Measurements from ENCODE around the gene IL17REL. TPM values are rescaled to one million over a fixed set of nuclear protein-coding genes. Genes with fewer than 3 reads are reported as not detected.

Gene IL17REL
- total RNA-seq, 1 donor from 2014 or later = not detected

- DNase-seq (ENCODE audit: missing footprints) = peak; percentile 64
- no peak for ATAC-seq
- intact Hi-C loops (cut with DNase I) = no loop called here
These were observed 56.8 kb downstream of the IL17REL start for GRCh38 chr22:49955581-49956417.

GRCh38 chr22:49954991-49955580, 57.5 kb downstream of the IL17REL start:
- intact Hi-C loops (cut with DNase I) = no loop called here
- DNase-seq (ENCODE audit: missing footprints) = peak; percentile 71
- no peak for ATAC-seq

GRCh38 chr22:49954354-49954753, 58.2 kb downstream of the IL17REL start:
- DNase-seq (ENCODE audit: missing footprints) (peak; percentile 76), ATAC-seq (peak; percentile 83)
- intact Hi-C loops (cut with DNase I) = no loop called here

- intact Hi-C loops (cut with DNase I) = no loop called here
- ATAC-seq (peak; percentile 26), DNase-seq (ENCODE audit: missing footprints) (peak; percentile 79)
These were observed 58.8 kb downstream of the IL17REL start for GRCh38 chr22:49953680-49954344.

GRCh38 chr22:49953027-49953679, 59.4 kb downstream of the IL17REL start:
- peak; percentile 83 for DNase-seq (ENCODE audit: missing footprints)

GRCh38 chr22:49951986-49952896, 60.3 kb downstream of the IL17REL start:
- DNase-seq (ENCODE audit: missing footprints) (no peak), ATAC-seq (no peak)
- intact Hi-C loops (cut with DNase I) = no loop called here

More at GRCh38 chr22:49953027-49953679, 59.4 kb downstream of the IL17REL start:
- intact Hi-C loops (cut with DNase I) = no loop called here
- peak; percentile 12 for ATAC-seq

- no peak for ATAC-seq
- intact Hi-C loops (cut with DNase I) = no loop called here
- DNase-seq (ENCODE audit: missing footprints) = no peak
These were observed 60.9 kb downstream of the IL17REL start for GRCh38 chr22:49951678-49951985.

GRCh38 chr22:49951000-49951677, 61.4 kb downstream of the IL17REL start:
- ATAC-seq = no peak
- intact Hi-C loops (cut with DNase I) = no loop called here

GRCh38 chr22:49950396-49950994, 62.1 kb downstream of the IL17REL start:
- no peak for DNase-seq (ENCODE audit: missing footprints)
- intact Hi-C loops (cut with DNase I) = no loop called here
- ATAC-seq = no peak

More at GRCh38 chr22:49951000-49951677, 61.4 kb downstream of the IL17REL start:
- DNase-seq (ENCODE audit: missing footprints) = peak; percentile 68

GRCh38 chr22:49949914-49950292, 62.7 kb downstream of the IL17REL start:
- intact Hi-C loops (cut with DNase I) = no loop called here
- no peak for ATAC-seq
- DNase-seq (ENCODE audit: missing footprints) = no peak

GRCh38 chr22:49948958-49949913, 63.3 kb downstream of the IL17REL start:
- intact Hi-C loops (cut with DNase I) = no loop called here
- peak; percentile 55 for ATAC-seq
- peak; percentile 65 for DNase-seq (ENCODE audit: missing footprints)

- no peak for ATAC-seq
- DNase-seq (ENCODE audit: missing footprints) = no peak
- intact Hi-C loops (cut with DNase I) = no loop called here
These were observed 64.2 kb downstream of the IL17REL start for GRCh38 chr22:49948116-49948957.

- intact Hi-C loops (cut with DNase I) = no loop called here
- no peak for DNase-seq (ENCODE audit: missing footprints)
- ATAC-seq = no peak
These were observed 65.3 kb downstream of the IL17REL start for GRCh38 chr22:49947296-49947622.

- intact Hi-C loops (cut with DNase I) = no loop called here
- DNase-seq (ENCODE audit: missing footprints) = no peak
- ATAC-seq = no peak
These were observed 65.8 kb downstream of the IL17REL start for GRCh38 chr22:49946612-49947295.
